SU-DHL-6 (cell line): ENCODE results near the gene MYOCD.

Source experiments
- H2AFZ ChIP-seq: fragments of 200-600 bp; sonication (generic); 2 replicates; pipeline ENCODE4 v1.6.1; 2014; ENCODE audit warnings: low read depth, mild to moderate bottlenecking, moderate library complexity, mixed read lengths, antibody characterized with exemption, low read length; ENCODE audit not compliant: severe bottlenecking
- H3F3A ChIP-seq: fragments of 200-600 bp; shearing (Covaris generic); 2 replicates; pipeline ENCODE4 v1.6.0; 2016; ENCODE audit warnings: antibody characterized with exemption, mild to moderate bottlenecking; ENCODE audit not compliant: insufficient read depth
- H3K27ac ChIP-seq: fragments of 200-600 bp; sonication (generic); 2 replicates; pipeline ENCODE4 v1.5.1; 2016; ENCODE audit warnings: low read depth, mild to moderate bottlenecking, low read length, moderate library complexity, mixed read lengths
- H3K27me3 ChIP-seq: fragments of 200-600 bp; sonication (generic), shearing (Covaris generic); 2 replicates; pipeline ENCODE4 v1.6.0; 2014; ENCODE audit warnings: mild to moderate bottlenecking, low read length
- H3K36me3 ChIP-seq: fragments of 200-600 bp; sonication (generic); 2 replicates; pipeline ENCODE4 v1.6.1; 2014; ENCODE audit warnings: mild to moderate bottlenecking, low read length, mixed read lengths
- H3K4me2 ChIP-seq: fragments of 300-600, 200-600 bp; shearing (Covaris generic), sonication (generic); 2 replicates; pipeline ENCODE4 v1.6.0; 2014; ENCODE audit warnings: low read length, low read depth, mild to moderate bottlenecking; ENCODE audit not compliant: poor library complexity, severe bottlenecking
- H3K4me3 ChIP-seq: fragments of 200-600 bp; sonication (generic); 2 replicates; pipeline ENCODE4 v1.5.1; 2014; ENCODE audit warnings: antibody characterized with exemption, low read length, mild to moderate bottlenecking, mixed read lengths; ENCODE audit not compliant: insufficient read depth, poor library complexity, severe bottlenecking
- H3K79me2 ChIP-seq: fragments of 200-600 bp; sonication (generic); 2 replicates; pipeline ENCODE4 v1.6.1; 2014; ENCODE audit warnings: mild to moderate bottlenecking, low read length, moderate library complexity; ENCODE audit not compliant: insufficient read depth
- H3K9ac ChIP-seq: fragments of 200-600 bp; sonication (generic); 2 replicates; pipeline ENCODE4 v1.7.0; 2014; ENCODE audit warnings: mild to moderate bottlenecking, low read length
- H3K9me2 ChIP-seq: fragments of 200-600 bp; sonication (generic); replicated peaks from 2 replicates; pipeline ENCODE4 v1.6.1; 2014; ENCODE audit warnings: low read length; ENCODE audit not compliant: insufficient read depth
- H3K9me3 ChIP-seq: fragments of 200-600 bp; sonication (generic); 2 replicates; pipeline ENCODE4 v1.6.1; 2014; ENCODE audit warnings: low read length, mixed read lengths; ENCODE audit not compliant: insufficient read depth
- H4K20me1 ChIP-seq: fragments of 200-600 bp; sonication (generic); 2 replicates; pipeline ENCODE4 v1.6.1; 2014; ENCODE audit warnings: low read depth, mild to moderate bottlenecking, antibody characterized with exemption, low read length, moderate library complexity, mixed read lengths
- CTCF ChIP-seq: fragments of 200-600 bp; sonication (generic); IDR thresholded peaks from one replicate; pipeline ENCODE4 v1.5.1; 2017; ENCODE audit warnings: antibody characterized with exemption, mild to moderate bottlenecking, low read length, moderate library complexity; ENCODE audit not compliant: insufficient read depth, poor library complexity, severe bottlenecking
- EZH2phosphoT487 ChIP-seq: fragments of 200-600 bp; sonication (generic), shearing (Covaris generic); conservative IDR thresholded peaks from 2 replicates; pipeline ENCODE4 v1.6.1; 2018; ENCODE audit warnings: mild to moderate bottlenecking, antibody characterized with exemption, low read length, moderate library complexity, mixed read lengths

The MYOCD gene

GRCh38 chr17:12659500-12659899 is 6.2 kb upstream of the MYOCD start:
- Histone ChIP-seq H4K20me1 (no peaks in the 10 kb centered on the region), H3F3A (no peaks in the 10 kb centered on the region), H3K27ac (no peak overlapping the region), H3K9me3 (no peaks in the 10 kb centered on the region), H3K4me3 (no peak overlapping the region), H3K36me3 (no peaks in the 10 kb centered on the region), H3K27me3 (no peaks in the 10 kb centered on the region), H3K9ac (no peak overlapping the region), H3K79me2 (no peaks in the 10 kb centered on the region), H2AFZ (no peak overlapping the region), H3K9me2 (no peaks in the 10 kb centered on the region), H3K4me2 (no peak overlapping the region)
- TF ChIP-seq EZH2phosphoT487 (no peak), CTCF (no peak)

GRCh38 chr17:12664252-12664651 is 1.4 kb upstream of the MYOCD start:
- Histone ChIP-seq H3K27ac (no peak overlapping the region), H2AFZ (no peak overlapping the region), H3K4me2 (no peak overlapping the region), H3K9me2 (no peaks in the 10 kb centered on the region), H4K20me1 (no peaks in the 10 kb centered on the region), H3K79me2 (no peaks in the 10 kb centered on the region), H3F3A (no peaks in the 10 kb centered on the region), H3K9me3 (no peaks in the 10 kb centered on the region), H3K27me3 (no peaks in the 10 kb centered on the region), H3K4me3 (no peak overlapping the region), H3K9ac (no peak overlapping the region), H3K36me3 (no peaks in the 10 kb centered on the region)
- TF ChIP-seq EZH2phosphoT487: no peak
- no peak for TF ChIP-seq CTCF

GRCh38 chr17:12664894-12665262 is 812 bp upstream of the MYOCD start:
- no peak overlapping the region for H3K4me3 ChIP-seq
- H2AFZ ChIP-seq: no peak overlapping the region
- no peaks in the 10 kb centered on the region for H3K36me3 ChIP-seq
- no peaks in the 10 kb centered on the region for H4K20me1 ChIP-seq
- H3K9ac ChIP-seq: no peak overlapping the region
- H3K9me2 ChIP-seq: no peaks in the 10 kb centered on the region
- no peak overlapping the region for H3K27ac ChIP-seq
- H3K9me3 ChIP-seq: no peaks in the 10 kb centered on the region
- H3K27me3 ChIP-seq: no peaks in the 10 kb centered on the region
- no peaks in the 10 kb centered on the region for H3K79me2 ChIP-seq
- H3F3A ChIP-seq: no peaks in the 10 kb centered on the region
- TF ChIP-seq CTCF: no peak
- TF ChIP-seq EZH2phosphoT487: no peak
- H3K4me2 ChIP-seq: no peak overlapping the region

DNA sequence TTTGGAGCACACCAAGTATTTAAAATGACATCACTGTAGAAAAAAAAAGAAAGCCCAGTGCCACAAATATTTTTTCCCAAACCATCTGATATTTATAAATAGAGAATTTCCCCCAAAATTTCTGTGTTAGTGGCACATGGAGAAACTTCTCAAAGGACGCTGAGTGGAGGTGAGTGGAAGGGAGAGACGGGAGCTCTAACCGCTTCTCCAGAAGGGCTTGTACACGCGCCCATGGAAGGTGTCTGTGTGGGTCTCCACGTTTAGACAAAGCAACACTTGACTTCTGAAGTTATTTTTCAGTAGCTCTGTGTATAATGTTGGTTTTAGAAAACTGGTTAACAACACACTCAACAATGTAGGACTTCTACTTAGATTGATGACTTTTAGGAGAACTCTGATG is 1.0 kb downstream of the MYOCD start:
- no peak overlapping the region for H3K27ac ChIP-seq

More for the DNA sequence above, 1.0 kb downstream of the MYOCD start:
- H3K9me3 ChIP-seq: no peaks in the 10 kb centered on the region
- no peaks in the 10 kb centered on the region for H3K79me2 ChIP-seq
- no peaks in the 10 kb centered on the region for H3K9me2 ChIP-seq
- no peak overlapping the region for H3K9ac ChIP-seq
- H3K27me3 ChIP-seq: no peaks in the 10 kb centered on the region
- no peak overlapping the region for H3K4me2 ChIP-seq
- H3K36me3 ChIP-seq: no peaks in the 10 kb centered on the region
- H3K4me3 ChIP-seq: no peak overlapping the region
- H4K20me1 ChIP-seq: no peaks in the 10 kb centered on the region
- no peak for TF ChIP-seq CTCF
- no peak for TF ChIP-seq EZH2phosphoT487
- no peak overlapping the region for H2AFZ ChIP-seq
- no peaks in the 10 kb centered on the region for H3F3A ChIP-seq
